ENCODE results near the gene IQCH. TPM values are rescaled to one million over a fixed set of nuclear protein-coding genes. Genes with fewer than 3 reads are reported as not detected.

IQCH gene
- polyA plus RNA-seq, 2 of the 4 experiments (the other 2 are of a cell fraction) = 1.5 to 3.8 TPM

DNA sequence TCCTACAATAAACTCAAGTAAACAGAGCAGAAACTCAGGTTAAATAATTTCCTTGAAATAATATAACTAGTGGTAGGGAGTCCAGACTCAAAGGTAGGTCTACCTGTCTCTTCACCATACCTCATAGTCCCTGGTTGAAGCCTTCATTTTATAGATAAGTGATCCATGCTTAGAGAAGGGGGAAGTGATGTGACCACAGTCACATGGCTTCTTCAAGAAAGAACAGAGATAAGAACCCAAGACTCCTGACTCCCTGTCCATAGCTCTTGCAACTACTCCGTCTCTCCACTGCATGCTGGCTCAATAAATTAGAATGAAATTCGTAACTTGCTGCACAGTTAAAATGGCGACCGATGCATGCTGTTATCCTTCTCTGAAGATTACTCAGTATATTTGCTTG lies 255.3 kb downstream of the IQCH start:
- H3K4me2 ChIP-seq = no peak overlapping the region
- no peak overlapping the region for H3K27ac ChIP-seq
- DNase-seq (ENCODE audit: low read depth in 1 of 2, low spot score in 1 of 2) (no peak), FAIRE-seq (peak; percentile 77), ATAC-seq (no peak)
- POLR2A ChIA-PET = interaction anchor here (1.6 kb wide), 1 partner anchor 11 kb away, joined by 4 read pairs; the partner anchor contains the start of gene C15orf61
- no peaks in the 10 kb centered on the region for H3K9me3 ChIP-seq
- CTCF ChIA-PET = no interaction called here
- peaks cover 14% of the 10 kb centered on the region; the same call in 2 of the 3 replicates for H3K4me1 ChIP-seq
- no peak overlapping the region for H3K4me3 ChIP-seq
- 93% methylated on average over 4 of the region's 4 CpGs for WGBS (ENCODE audit: missing lambda C conversion rate)
- no peak for TF ChIP-seq NPAS2 (CRISPR knock-in tag; IDR thresholded peaks at IDR 0.05; ENCODE audit: borderline replicate concordance)
- no peak for TF ChIP-seq KDM5A (IDR thresholded peaks at IDR 0.05)

DNA sequence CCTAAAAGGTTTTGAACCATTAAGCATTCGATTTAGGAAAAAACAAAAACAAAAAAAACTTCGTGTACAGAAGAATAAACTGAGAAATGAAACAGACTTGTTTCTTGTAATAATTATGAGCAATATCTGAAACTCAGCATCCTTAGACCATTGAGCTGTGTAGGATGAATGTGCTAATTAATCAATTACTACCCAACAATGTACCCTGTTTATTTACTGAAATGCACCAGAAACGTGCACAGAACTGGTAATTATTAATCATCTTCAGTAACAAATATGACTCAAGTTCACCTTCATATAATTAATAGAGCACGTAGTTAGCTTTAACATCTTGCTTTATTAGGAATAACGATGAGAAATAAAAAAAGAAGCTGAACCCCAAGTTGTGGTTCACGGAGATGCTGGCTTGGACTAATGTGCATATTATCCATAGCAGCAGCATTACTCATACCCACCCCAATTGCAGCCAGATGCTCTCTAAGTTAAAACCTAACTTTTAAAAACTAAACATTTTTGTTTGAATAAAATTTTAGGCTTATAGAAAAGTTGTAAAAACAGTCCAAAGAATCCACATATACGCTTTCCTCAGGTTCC lies 256.1 kb downstream of the IQCH start:
- ChIA-PET POLR2A (interaction anchor here (1.6 kb wide), 1 partner anchor 10 kb away, joined by 4 read pairs; the partner anchor contains the start of gene C15orf61), CTCF (interaction anchor here (1.6 to 2.1 kb wide), 2 partner anchors 11 to 36 kb away, joined by 3 to 8 read pairs; no protein-coding TSS in a partner anchor)
- Histone ChIP-seq H3K4me2 (peak overlapping the region; percentile 0; the same call in 1 of the 3 replicates), H3K4me3 (no peak overlapping the region), H3K27ac (no peak overlapping the region), H3K9me3 (no peaks in the 10 kb centered on the region), H3K4me1 (peaks cover 14% of the 10 kb centered on the region; the same call in 2 of the 3 replicates)
- WGBS (ENCODE audit: missing lambda C conversion rate) = 74% methylated on average over 7 of the region's 7 CpGs
- ATAC-seq (no peak), DNase-seq (ENCODE audit: low read depth in 1 of 2, low spot score in 1 of 2) (no peak), FAIRE-seq (no peak)
- no peak for TF ChIP-seq HOXB5 (CRISPR knock-in tag; IDR thresholded peaks at IDR 0.05)
- no peak for TF ChIP-seq POLR2A (IDR thresholded peaks at IDR 0.05; ENCODE audit: low read length)
- no peak for TF ChIP-seq JUN (IDR thresholded peaks at IDR 0.05)
- no peak for TF ChIP-seq NPAS2 (CRISPR knock-in tag; IDR thresholded peaks at IDR 0.05; ENCODE audit: borderline replicate concordance)
- TF ChIP-seq, protein P1, sequence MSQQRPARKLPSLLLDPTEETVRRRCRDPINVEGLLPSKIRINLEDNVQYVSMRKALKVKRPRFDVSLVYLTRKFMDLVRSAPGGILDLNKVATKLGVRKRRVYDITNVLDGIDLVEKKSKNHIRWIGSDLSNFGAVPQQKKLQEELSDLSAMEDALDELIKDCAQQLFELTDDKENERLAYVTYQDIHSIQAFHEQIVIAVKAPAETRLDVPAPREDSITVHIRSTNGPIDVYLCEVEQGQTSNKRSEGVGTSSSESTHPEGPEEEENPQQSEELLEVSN (IDR thresholded peaks at IDR 0.05; ENCODE audit: borderline replicate concordance, low read depth) = no peak
- no peak for TF ChIP-seq CBX2 (IDR thresholded peaks at IDR 0.05; ENCODE audit: borderline replicate concordance, low read depth)
- no peak for TF ChIP-seq KDM1A (IDR thresholded peaks at IDR 0.05; ENCODE audit: low read depth)
- TF ChIP-seq HOXA7 (CRISPR knock-in tag; IDR thresholded peaks at IDR 0.05) = no peak
- no peak for TF ChIP-seq RNF2 (IDR thresholded peaks at IDR 0.05; ENCODE audit: borderline replicate concordance, low read depth)
- no peak for TF ChIP-seq TP53 (CRISPR knock-in tag; IDR thresholded peaks at IDR 0.05)
- TF ChIP-seq, protein P2, sequence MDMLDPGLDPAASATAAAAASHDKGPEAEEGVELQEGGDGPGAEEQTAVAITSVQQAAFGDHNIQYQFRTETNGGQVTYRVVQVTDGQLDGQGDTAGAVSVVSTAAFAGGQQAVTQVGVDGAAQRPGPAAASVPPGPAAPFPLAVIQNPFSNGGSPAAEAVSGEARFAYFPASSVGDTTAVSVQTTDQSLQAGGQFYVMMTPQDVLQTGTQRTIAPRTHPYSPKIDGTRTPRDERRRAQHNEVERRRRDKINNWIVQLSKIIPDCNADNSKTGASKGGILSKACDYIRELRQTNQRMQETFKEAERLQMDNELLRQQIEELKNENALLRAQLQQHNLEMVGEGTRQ (IDR thresholded peaks at IDR 0.05) = no peak
- TF ChIP-seq RCOR1 (IDR thresholded peaks at IDR 0.05; ENCODE audit: low read depth, low read length) = no peak
- TF ChIP-seq PHF8 (IDR thresholded peaks at IDR 0.05; ENCODE audit: borderline replicate concordance, low read depth) = no peak

DNA sequence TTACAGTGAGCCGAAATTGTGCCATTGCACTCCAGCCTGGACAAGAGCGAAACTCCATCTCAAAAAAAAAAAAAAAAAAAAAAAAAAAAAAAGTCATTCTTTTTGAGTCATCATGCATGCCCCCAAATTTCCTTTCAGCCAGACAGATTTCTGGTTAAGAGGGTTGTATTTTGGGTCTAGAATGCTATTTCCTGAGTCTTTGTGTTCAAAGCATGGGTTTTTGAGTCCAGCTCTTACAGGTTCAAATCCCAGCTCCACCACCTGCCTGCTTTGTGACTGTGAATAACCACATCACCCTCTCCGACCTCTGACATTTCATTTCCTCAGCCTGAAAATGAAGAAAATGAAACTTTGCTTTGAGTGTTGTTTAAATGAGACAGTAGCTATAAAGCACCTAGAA lies 257.0 kb downstream of the IQCH start:
- WGBS (ENCODE audit: missing lambda C conversion rate) = 88% methylated on average over 3 of the region's 3 CpGs
- FAIRE-seq (no peak), ATAC-seq (no peak), DNase-seq (ENCODE audit: low read depth in 1 of 2, low spot score in 1 of 2) (no peak)
- Histone ChIP-seq H3K4me3 (no peak overlapping the region), H3K27ac (no peak overlapping the region), H3K4me2 (no peak overlapping the region), H3K9me3 (no peaks in the 10 kb centered on the region), H3K4me1 (peaks cover 14% of the 10 kb centered on the region; the same call in 2 of the 3 replicates)
- CTCF ChIA-PET = interaction anchor here (0.5 to 2.1 kb wide), 5 partner anchors 10 to 599 kb away, joined by 3 to 8 read pairs (median 3); no protein-coding TSS in a partner anchor
- POLR2A ChIA-PET = no interaction called here
- TF ChIP-seq CBX2 (IDR thresholded peaks at IDR 0.05; ENCODE audit: borderline replicate concordance, low read depth) (no peak), NFE2L2 (conservative IDR thresholded peaks at IDR 0.05; ENCODE audit: low read length) (no peak), CHD4 (IDR thresholded peaks at IDR 0.05; ENCODE audit: borderline replicate concordance) (no peak), SREBF2 (IDR thresholded peaks at IDR 0.05) (no peak), POLR2AphosphoS2 (conservative IDR thresholded peaks at IDR 0.05; ENCODE audit: low read length) (no peak), RAD21 (conservative IDR thresholded peaks at IDR 0.05 in 1 of 2, IDR thresholded peaks at IDR 0.05 in 1 of 2) (no peak), ZFP36 (IDR thresholded peaks at IDR 0.05; ENCODE audit: borderline replicate concordance, partially characterized antibody) (no peak)
- TF ChIP-seq, protein P3, sequence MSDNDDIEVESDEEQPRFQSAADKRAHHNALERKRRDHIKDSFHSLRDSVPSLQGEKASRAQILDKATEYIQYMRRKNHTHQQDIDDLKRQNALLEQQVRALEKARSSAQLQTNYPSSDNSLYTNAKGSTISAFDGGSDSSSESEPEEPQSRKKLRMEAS (IDR thresholded peaks at IDR 0.05) = no peak
- TF ChIP-seq, protein P4, sequence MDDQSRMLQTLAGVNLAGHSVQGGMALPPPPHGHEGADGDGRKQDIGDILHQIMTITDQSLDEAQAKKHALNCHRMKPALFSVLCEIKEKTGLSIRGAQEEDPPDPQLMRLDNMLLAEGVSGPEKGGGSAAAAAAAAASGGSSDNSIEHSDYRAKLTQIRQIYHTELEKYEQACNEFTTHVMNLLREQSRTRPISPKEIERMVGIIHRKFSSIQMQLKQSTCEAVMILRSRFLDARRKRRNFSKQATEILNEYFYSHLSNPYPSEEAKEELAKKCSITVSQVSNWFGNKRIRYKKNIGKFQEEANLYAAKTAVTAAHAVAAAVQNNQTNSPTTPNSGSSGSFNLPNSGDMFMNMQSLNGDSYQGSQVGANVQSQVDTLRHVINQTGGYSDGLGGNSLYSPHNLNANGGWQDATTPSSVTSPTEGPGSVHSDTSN (IDR thresholded peaks at IDR 0.05) = no peak
- TF ChIP-seq, protein P5, sequence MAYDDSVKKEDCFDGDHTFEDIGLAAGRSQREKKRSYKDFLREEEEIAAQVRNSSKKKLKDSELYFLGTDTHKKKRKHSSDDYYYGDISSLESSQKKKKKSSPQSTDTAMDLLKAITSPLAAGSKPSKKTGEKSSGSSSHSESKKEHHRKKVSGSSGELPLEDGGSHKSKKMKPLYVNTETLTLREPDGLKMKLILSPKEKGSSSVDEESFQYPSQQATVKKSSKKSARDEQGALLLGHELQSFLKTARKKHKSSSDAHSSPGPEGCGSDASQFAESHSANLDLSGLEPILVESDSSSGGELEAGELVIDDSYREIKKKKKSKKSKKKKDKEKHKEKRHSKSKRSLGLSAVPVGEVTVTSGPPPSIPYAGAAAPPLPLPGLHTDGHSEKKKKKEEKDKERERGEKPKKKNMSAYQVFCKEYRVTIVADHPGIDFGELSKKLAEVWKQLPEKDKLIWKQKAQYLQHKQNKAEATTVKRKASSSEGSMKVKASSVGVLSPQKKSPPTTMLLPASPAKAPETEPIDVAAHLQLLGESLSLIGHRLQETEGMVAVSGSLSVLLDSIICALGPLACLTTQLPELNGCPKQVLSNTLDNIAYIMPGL (CRISPR knock-in tag; IDR thresholded peaks at IDR 0.05; ENCODE audit: borderline replicate concordance) = no peak
- TF ChIP-seq, protein P6, sequence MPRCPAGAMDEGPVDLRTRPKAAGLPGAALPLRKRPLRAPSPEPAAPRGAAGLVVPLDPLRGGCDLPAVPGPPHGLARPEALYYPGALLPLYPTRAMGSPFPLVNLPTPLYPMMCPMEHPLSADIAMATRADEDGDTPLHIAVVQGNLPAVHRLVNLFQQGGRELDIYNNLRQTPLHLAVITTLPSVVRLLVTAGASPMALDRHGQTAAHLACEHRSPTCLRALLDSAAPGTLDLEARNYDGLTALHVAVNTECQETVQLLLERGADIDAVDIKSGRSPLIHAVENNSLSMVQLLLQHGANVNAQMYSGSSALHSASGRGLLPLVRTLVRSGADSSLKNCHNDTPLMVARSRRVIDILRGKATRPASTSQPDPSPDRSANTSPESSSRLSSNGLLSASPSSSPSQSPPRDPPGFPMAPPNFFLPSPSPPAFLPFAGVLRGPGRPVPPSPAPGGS (IDR thresholded peaks at IDR 0.05) = no peak

All from A549 (cell line).